HepG2 (cell line): ENCODE measurements around the gene ABCC1. TPM values are rescaled to one million over a fixed set of nuclear protein-coding genes. Genes with fewer than 3 reads are reported as not detected.

Experiments used
- ESRRA ChIP-seq: sonication (generic); formaldehyde crosslinking; IDR thresholded peaks from 2 replicates; pipeline ENCODE4 v1.5.1; 2020; ENCODE audit warnings: mild to moderate bottlenecking, low read depth, missing genetic modification reagents
- FIP1L1 ChIP-seq: fragments of 200-400 bp; formaldehyde crosslinking; IDR thresholded peaks from 2 replicates; pipeline ENCODE4 v1.6.1; 2018; ENCODE audit warnings: low read depth, mild to moderate bottlenecking, low read length, moderate library complexity, borderline replicate concordance; ENCODE audit not compliant: insufficient read depth
- NR2F2 ChIP-seq: IDR thresholded peaks from 2 replicates; pipeline ENCODE4 v1.6.1; 2012; ENCODE audit warnings: low read depth, inconsistent platforms, borderline replicate concordance
- PLRG1 ChIP-seq: fragments of 450-650 bp; conservative IDR thresholded peaks from 2 replicates; pipeline ENCODE4 v1.6.1; 2016
- RFXANK ChIP-seq: IDR thresholded peaks from 2 replicates; pipeline ENCODE4 v1.6.1; 2016
- TEAD3 ChIP-seq: optimal IDR thresholded peaks from 2 replicates; pipeline ENCODE3; 2016; ENCODE audit warnings: borderline replicate concordance
- THYN1 ChIP-seq: sonication (generic); formaldehyde crosslinking; IDR thresholded peaks from 2 replicates; pipeline ENCODE4 v1.8.1; 2023; ENCODE audit warnings: low read depth, mild to moderate bottlenecking, moderate library complexity, missing genetic modification reagents, borderline replicate concordance
- ZNF274 ChIP-seq: sonication (generic); formaldehyde crosslinking; IDR thresholded peaks from 2 replicates; pipeline ENCODE4 v1.5.1; 2020; ENCODE audit warnings: mild to moderate bottlenecking, missing genetic modification reagents
- ZNF546 ChIP-seq: sonication (generic); formaldehyde crosslinking; conservative IDR thresholded peaks from 2 replicates; pipeline ENCODE4 v1.8.1; 2023; ENCODE audit warnings: mild to moderate bottlenecking, missing genetic modification reagents
- polyA plus RNA-seq, 8 experiments: library from polyadenylated mRNA; depleted of rRNA in 3 of 8; stranded (reverse) in 7 of 8; unstranded in 1 of 8; fragments of >200 nt; fragmentation: Illumina TruSeq in 4 of 8; extraction: Trizol in 4 of 8; gene quantifications; 2 replicates each; pipeline versions ENCODE4 v1.2.1 to v1.2.3, GENCODE V29; 2011 to 2016; ENCODE audit warnings: low read depth in 4 of 8, missing spikeins in 1 of 8, mixed read lengths in 1 of 8; ENCODE audit not compliant: insufficient read depth in 1 of 8
- total RNA-seq, 5 experiments: library from RNA; depleted of rRNA; stranded (reverse); fragments of >200 nt; fragmentation: Illumina TruSeq; extraction: Trizol; gene quantifications; 2 replicates each; pipeline ENCODE4 v1.2.3, GENCODE V29; 2016; ENCODE audit warnings: low read depth in 1 of 5
- TF ChIP-seq, protein P1 (sequence below): sonication (generic); IDR thresholded peaks from 2 replicates; pipeline ENCODE4 v1.6.1; 2016; ENCODE audit warnings: low read depth, borderline replicate concordance
- TF ChIP-seq, protein P2 (sequence below): fragments of 450-650 bp; IDR thresholded peaks from 2 replicates; pipeline ENCODE4 v1.6.1; 2017; ENCODE audit warnings: mild to moderate bottlenecking
- TF ChIP-seq, protein P3 (sequence below): sonication (generic); formaldehyde crosslinking; IDR thresholded peaks from 2 replicates; pipeline ENCODE4 v1.8.0; 2022; ENCODE audit warnings: mild to moderate bottlenecking, missing genetic modification reagents, borderline replicate concordance
- TF ChIP-seq, protein P4 (sequence below): sonication (generic); formaldehyde crosslinking; IDR thresholded peaks from 2 replicates; pipeline ENCODE4 v1.8.0; 2022; ENCODE audit warnings: missing genetic modification reagents, mild to moderate bottlenecking, borderline replicate concordance
- TF ChIP-seq, protein P5 (sequence below): sonication (generic); formaldehyde crosslinking; IDR thresholded peaks from one replicate; pipeline ENCODE4 v1.5.1; 2020; ENCODE audit warnings: mild to moderate bottlenecking, missing genetic modification reagents; ENCODE audit errors: not compliant biosample characterization

The ABCC1 gene
- total and polyA plus RNA-seq, 2 of the 13 experiments (the other 11 are each of a cell fraction or from before 2014, with no cell fraction given), result 13.0 to 30.6 TPM

DNA sequence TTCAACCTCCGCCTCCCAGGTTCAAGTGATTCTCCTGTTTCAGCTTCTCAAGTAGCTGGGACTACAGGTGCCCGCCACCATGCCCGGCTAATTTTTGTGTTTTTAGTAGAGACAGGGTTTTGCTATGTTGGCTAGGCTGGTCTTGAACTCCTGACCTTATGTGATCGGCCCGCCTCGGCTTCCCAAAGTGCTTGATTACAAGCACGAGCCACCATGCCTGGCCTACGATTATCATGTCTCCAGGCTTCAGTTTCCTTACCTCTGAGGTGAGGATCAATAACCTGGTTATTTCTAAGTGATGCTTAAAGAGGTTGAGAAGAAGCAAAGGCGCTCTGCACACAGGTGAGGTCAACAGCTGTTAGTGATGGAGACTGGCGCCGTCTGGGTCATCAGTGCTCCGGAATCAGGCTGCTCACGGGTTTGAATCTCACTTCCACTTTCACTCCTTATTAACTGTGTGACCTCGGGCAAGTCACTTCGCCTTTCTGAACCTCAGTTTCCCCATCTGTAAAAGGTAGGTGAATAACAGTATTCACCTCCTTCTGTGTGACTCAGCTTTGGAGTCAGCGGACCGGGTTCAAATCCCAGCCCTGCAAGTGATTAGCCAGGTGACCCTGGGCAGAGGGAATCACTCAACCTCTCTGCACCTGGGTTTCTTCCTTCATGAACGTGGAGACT is 745 bp upstream of the ABCC1 start (continued):
- no peak for TF ChIP-seq THYN1 (CRISPR knock-in tag)
- TF ChIP-seq FIP1L1, result no peak
- TF ChIP-seq RFXANK (CRISPR knock-in tag), result no peak
- TF ChIP-seq ZNF274 (CRISPR knock-in tag), result no peak
- TF ChIP-seq, protein P1, sequence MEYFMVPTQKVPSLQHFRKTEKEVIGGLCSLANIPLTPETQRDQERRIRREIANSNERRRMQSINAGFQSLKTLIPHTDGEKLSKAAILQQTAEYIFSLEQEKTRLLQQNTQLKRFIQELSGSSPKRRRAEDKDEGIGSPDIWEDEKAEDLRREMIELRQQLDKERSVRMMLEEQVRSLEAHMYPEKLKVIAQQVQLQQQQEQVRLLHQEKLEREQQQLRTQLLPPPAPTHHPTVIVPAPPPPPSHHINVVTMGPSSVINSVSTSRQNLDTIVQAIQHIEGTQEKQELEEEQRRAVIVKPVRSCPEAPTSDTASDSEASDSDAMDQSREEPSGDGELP, result peak; percentile 28; the same call in 1 of the 2 replicates
- TF ChIP-seq, protein P2, sequence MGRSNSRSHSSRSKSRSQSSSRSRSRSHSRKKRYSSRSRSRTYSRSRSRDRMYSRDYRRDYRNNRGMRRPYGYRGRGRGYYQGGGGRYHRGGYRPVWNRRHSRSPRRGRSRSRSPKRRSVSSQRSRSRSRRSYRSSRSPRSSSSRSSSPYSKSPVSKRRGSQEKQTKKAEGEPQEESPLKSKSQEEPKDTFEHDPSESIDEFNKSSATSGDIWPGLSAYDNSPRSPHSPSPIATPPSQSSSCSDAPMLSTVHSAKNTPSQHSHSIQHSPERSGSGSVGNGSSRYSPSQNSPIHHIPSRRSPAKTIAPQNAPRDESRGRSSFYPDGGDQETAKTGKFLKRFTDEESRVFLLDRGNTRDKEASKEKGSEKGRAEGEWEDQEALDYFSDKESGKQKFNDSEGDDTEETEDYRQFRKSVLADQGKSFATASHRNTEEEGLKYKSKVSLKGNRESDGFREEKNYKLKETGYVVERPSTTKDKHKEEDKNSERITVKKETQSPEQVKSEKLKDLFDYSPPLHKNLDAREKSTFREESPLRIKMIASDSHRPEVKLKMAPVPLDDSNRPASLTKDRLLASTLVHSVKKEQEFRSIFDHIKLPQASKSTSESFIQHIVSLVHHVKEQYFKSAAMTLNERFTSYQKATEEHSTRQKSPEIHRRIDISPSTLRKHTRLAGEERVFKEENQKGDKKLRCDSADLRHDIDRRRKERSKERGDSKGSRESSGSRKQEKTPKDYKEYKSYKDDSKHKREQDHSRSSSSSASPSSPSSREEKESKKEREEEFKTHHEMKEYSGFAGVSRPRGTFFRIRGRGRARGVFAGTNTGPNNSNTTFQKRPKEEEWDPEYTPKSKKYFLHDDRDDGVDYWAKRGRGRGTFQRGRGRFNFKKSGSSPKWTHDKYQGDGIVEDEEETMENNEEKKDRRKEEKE, result no peak
- TF ChIP-seq, protein P3, sequence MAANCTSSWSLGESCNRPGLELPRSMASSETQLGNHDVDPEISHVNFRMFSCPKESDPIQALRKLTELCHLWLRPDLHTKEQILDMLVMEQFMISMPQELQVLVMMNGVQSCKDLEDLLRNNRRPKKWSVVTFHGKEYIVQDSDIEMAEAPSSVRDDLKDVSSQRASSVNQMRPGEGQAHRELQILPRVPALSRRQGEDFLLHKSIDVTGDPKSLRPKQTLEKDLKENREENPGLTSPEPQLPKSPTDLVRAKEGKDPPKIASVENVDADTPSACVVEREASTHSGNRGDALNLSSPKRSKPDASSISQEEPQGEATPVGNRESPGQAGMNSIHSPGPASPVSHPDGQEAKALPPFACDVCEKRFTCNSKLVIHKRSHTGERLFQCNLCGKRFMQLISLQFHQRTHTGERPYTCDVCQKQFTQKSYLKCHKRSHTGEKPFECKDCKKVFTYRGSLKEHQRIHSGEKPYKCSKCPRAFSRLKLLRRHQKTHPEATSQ (CRISPR knock-in tag), result no peak
- TF ChIP-seq, protein P4, sequence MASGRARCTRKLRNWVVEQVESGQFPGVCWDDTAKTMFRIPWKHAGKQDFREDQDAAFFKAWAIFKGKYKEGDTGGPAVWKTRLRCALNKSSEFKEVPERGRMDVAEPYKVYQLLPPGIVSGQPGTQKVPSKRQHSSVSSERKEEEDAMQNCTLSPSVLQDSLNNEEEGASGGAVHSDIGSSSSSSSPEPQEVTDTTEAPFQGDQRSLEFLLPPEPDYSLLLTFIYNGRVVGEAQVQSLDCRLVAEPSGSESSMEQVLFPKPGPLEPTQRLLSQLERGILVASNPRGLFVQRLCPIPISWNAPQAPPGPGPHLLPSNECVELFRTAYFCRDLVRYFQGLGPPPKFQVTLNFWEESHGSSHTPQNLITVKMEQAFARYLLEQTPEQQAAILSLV, result no peak
- TF ChIP-seq TEAD3, result no peak
- no peak for TF ChIP-seq NR2F2
- TF ChIP-seq, protein P5, sequence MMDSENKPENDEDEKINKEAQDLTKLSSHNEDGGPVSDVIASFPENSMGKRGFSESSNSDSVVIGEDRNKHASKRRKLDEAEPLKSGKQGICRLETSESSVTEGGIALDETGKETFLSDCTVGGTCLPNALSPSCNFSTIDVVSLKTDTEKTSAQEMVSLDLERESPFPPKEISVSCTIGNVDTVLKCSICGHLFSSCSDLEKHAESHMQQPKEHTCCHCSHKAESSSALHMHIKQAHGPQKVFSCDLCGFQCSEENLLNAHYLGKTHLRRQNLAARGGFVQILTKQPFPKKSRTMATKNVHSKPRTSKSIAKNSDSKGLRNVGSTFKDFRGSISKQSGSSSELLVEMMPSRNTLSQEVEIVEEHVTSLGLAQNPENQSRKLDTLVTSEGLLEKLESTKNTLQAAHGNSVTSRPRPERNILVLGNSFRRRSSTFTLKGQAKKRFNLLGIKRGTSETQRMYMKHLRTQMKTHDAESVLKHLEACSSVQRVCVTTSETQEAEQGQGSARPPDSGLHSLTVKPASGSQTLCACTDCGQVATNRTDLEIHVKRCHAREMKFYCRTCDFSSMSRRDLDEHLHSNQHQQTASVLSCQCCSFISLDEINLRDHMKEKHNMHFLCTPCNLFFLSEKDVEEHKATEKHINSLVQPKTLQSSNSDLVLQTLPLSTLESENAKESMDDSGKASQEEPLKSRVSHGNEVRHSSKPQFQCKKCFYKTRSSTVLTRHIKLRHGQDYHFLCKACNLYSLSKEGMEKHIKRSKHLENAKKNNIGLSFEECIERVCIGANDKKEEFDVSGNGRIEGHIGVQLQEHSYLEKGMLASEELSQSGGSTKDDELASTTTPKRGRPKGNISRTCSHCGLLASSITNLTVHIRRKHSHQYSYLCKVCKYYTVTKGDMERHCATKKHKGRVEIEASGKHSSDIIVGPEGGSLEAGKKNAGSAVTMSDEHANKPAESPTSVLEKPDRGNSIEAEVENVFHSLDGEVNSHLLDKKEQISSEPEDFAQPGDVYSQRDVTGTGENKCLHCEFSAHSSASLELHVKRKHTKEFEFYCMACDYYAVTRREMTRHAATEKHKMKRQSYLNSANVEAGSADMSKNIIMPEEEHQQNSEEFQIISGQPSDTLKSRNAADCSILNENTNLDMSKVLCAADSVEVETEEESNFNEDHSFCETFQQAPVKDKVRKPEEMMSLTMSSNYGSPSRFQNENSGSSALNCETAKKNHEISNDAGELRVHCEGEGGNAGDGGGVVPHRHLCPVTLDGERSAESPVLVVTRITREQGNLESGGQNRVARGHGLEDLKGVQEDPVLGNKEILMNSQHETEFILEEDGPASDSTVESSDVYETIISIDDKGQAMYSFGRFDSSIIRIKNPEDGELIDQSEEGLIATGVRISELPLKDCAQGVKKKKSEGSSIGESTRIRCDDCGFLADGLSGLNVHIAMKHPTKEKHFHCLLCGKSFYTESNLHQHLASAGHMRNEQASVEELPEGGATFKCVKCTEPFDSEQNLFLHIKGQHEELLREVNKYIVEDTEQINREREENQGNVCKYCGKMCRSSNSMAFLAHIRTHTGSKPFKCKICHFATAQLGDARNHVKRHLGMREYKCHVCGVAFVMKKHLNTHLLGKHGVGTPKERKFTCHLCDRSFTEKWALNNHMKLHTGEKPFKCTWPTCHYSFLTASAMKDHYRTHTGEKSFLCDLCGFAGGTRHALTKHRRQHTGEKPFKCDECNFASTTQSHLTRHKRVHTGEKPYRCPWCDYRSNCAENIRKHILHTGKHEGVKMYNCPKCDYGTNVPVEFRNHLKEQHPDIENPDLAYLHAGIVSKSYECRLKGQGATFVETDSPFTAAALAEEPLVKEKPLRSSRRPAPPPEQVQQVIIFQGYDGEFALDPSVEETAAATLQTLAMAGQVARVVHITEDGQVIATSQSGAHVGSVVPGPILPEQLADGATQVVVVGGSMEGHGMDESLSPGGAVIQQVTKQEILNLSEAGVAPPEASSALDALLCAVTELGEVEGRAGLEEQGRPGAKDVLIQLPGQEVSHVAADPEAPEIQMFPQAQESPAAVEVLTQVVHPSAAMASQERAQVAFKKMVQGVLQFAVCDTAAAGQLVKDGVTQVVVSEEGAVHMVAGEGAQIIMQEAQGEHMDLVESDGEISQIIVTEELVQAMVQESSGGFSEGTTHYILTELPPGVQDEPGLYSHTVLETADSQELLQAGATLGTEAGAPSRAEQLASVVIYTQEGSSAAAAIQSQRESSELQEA (CRISPR knock-in tag), result no peak
- TF ChIP-seq PLRG1, result no peak
- TF ChIP-seq ZNF546 (CRISPR knock-in tag), result no peak; the same call in 1 of the 2 replicates
- TF ChIP-seq ESRRA (CRISPR knock-in tag), result no peak; the same call in 1 of the 2 replicates
